ENCODE data around the gene DIRAS2.

DNA sequence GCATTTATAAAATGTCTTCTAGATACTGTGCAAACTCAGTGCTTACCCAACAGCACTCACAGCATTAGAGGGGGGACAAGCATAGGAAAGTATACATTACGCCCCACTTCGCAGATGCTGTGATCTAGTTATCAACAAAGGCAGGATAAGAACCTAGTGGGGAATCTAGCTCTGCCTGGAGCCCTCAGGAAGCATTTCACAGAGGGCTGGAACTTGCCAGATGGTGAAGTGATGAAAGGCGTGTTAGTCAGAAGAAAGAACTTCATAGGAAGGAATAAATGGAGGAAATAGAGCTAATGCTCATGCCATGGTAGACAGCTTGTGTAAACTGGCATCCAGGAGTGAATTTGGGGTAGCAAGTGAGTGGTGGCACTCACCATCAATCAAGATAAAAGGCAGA, 25.8 kb downstream of the DIRAS2 start:
- no peak for TF ChIP-seq SPI1 (IDR thresholded peaks at IDR 0.05; ENCODE audit: low read depth, low read length)
- no peak for TF ChIP-seq POLR2A (IDR thresholded peaks at IDR 0.05; ENCODE audit: low read depth, low read length)
- TF ChIP-seq TAF1 (IDR thresholded peaks at IDR 0.05; ENCODE audit: low read depth, low read length) = no peak

Data from GM12891 (cell line).